A673 (cell line): Measurements from ENCODE around the gene ACD. TPM values are rescaled to one million over a fixed set of nuclear protein-coding genes. Genes with fewer than 3 reads are reported as not detected.

Experiments
- BruUV-seq: library from RNA; stranded (reverse); fragments of 400-500 nt; replicated peaks from 2 replicates; lab custom pipeline; 2021; lab: Mats Ljungman, UMichigan
- CTCF ChIA-PET: fragments of 300-600 bp; sonication (Branson Sonifier 250); formaldehyde crosslinking; loops from one replicate; lab custom pipeline; 2022; ENCODE audit warnings: antibody characterized with exemption; lab: Charles Lee
- POLR2A ChIA-PET: fragments of 300-600 bp; sonication (Branson Sonifier 250); formaldehyde crosslinking; loops from one replicate; lab custom pipeline; 2022; ENCODE audit warnings: antibody characterized with exemption; ENCODE audit not compliant: low non-redundant PET; lab: Charles Lee
- DNase-seq: peaks from one replicate; pipeline ENCODE4 v3.0.0-alpha.2; 2015; ENCODE audit warnings: low spot score
- H3K27ac ChIP-seq: fragments of 200-600 bp; sonication (generic); 2 replicates; pipeline ENCODE4 v1.5.1; 2016; ENCODE audit warnings: mixed run types, low read depth, mild to moderate bottlenecking, mixed read lengths, antibody characterized with exemption, low read length; ENCODE audit not compliant: poor library complexity, severe bottlenecking
- H3K27me3 ChIP-seq: fragments of 200-600 bp; sonication (generic); replicated peaks from 2 replicates; pipeline ENCODE4 v1.6.1; 2017; ENCODE audit warnings: mixed run types, low read depth, mild to moderate bottlenecking, mixed read lengths, antibody characterized with exemption, low read length; ENCODE audit not compliant: insufficient read depth, poor library complexity
- H3K36me3 ChIP-seq: fragments of 200-600 bp; sonication (generic); 2 replicates; pipeline ENCODE4 v1.6.1; 2016; ENCODE audit warnings: mixed run types, mild to moderate bottlenecking, mixed read lengths, antibody characterized with exemption, low read length; ENCODE audit not compliant: insufficient read depth, poor library complexity, severe bottlenecking
- H3K4me1 ChIP-seq: fragments of 200-600 bp; sonication (generic); 2 replicates; pipeline ENCODE4 v1.6.1; 2017; ENCODE audit warnings: mixed run types, mild to moderate bottlenecking, mixed read lengths, antibody characterized with exemption, low read length; ENCODE audit not compliant: insufficient read depth, poor library complexity, severe bottlenecking
- H3K4me3 ChIP-seq: fragments of 200-600 bp; sonication (generic); 2 replicates; pipeline ENCODE4 v1.5.1; 2016; ENCODE audit warnings: low read depth, mixed run types, mild to moderate bottlenecking, mixed read lengths, low read length; ENCODE audit not compliant: poor library complexity, severe bottlenecking
- H3K9me3 ChIP-seq: fragments of 200-600 bp; sonication (generic); 2 replicates; pipeline ENCODE4 v1.6.1; 2016; ENCODE audit warnings: mixed run types, low read depth, mild to moderate bottlenecking, mixed read lengths, antibody characterized with exemption, low read length; ENCODE audit not compliant: poor library complexity, severe bottlenecking
- CTCF ChIP-seq: fragments of 300-800, 200-600 bp; sonication (generic); conservative IDR thresholded peaks from 2 replicates; pipeline ENCODE4 v1.5.1; 2017; ENCODE audit warnings: low read depth, mild to moderate bottlenecking, antibody characterized with exemption, low read length, moderate library complexity, mixed read lengths
- EZH2 ChIP-seq: fragments of 200-600 bp; sonication (generic); IDR thresholded peaks from 2 replicates; pipeline ENCODE4 v1.6.1; 2017; ENCODE audit warnings: borderline replicate concordance, low read depth, mild to moderate bottlenecking, mixed read lengths, antibody characterized with exemption, low read length; ENCODE audit not compliant: poor library complexity, severe bottlenecking
- intact Hi-C: fragments of 100-400 bp; cut with micrococcal nuclease; formaldehyde crosslinking; loops from one replicate; pipeline ENCODE4 v1.10.0; 2022; ENCODE audit not compliant: unreplicated experiment
- total RNA-seq: library from RNA; stranded (reverse); gene quantifications from 2 replicates; pipeline ENCODE4 v1.2.3, GENCODE V29; 2021

The ACD gene
- total RNA-seq, 1 experiment from 2014 or later: 45.8 TPM

GRCh38 chr16:67648764-67649407 lies 11.2 kb downstream of the ACD start:
- H3K4me1 ChIP-seq: no peaks in the 10 kb centered on the region
- no peaks in the 10 kb centered on the region for H3K36me3 ChIP-seq
- no peak for TF ChIP-seq EZH2
- TF ChIP-seq CTCF: no peak
- DNase-seq: no peak
- BruUV-seq: no TSS peak
- POLR2A ChIA-PET: interaction anchor here (0.6 kb wide), 1 partner anchor 155 kb away, joined by 16 read pairs; no protein-coding TSS in a partner anchor
- H3K27me3 ChIP-seq: peaks cover 49% of the 10 kb centered on the region
- no peak overlapping the region for H3K27ac ChIP-seq
- CTCF ChIA-PET: no interaction called here
- intact Hi-C loops: no loop called here
- H3K4me3 ChIP-seq: no peak overlapping the region
- H3K9me3 ChIP-seq: no peaks in the 10 kb centered on the region

GRCh38 chr16:67648088-67648763 lies 11.8 kb downstream of the ACD start:
- TF ChIP-seq CTCF (no peak), EZH2 (peak; percentile 70)
- no TSS peak for BruUV-seq
- Histone ChIP-seq H3K27me3 (peaks cover 49% of the 10 kb centered on the region), H3K27ac (no peak overlapping the region), H3K4me1 (no peaks in the 10 kb centered on the region), H3K4me3 (no peak overlapping the region), H3K36me3 (no peaks in the 10 kb centered on the region), H3K9me3 (no peaks in the 10 kb centered on the region)
- no peak for DNase-seq
- intact Hi-C loops: no loop called here
- CTCF ChIA-PET: interaction anchor here (0.6 to 1.4 kb wide), 2 partner anchors 19 to 127 kb away, joined by 3 to 6 read pairs; no protein-coding TSS in a partner anchor
- POLR2A ChIA-PET: interaction anchor here (0.6 to 0.7 kb wide), 2 partner anchors 64 to 156 kb away, joined by 4 to 16 read pairs; no protein-coding TSS in a partner anchor

- DNase-seq: no peak
- no peak overlapping the region for H3K4me3 ChIP-seq
- POLR2A ChIA-PET: interaction anchor here (0.7 kb wide), 1 partner anchor 63 kb away, joined by 4 read pairs; no protein-coding TSS in a partner anchor
- H3K36me3 ChIP-seq: no peaks in the 10 kb centered on the region
- BruUV-seq: no TSS peak
- CTCF ChIA-PET: interaction anchor here (0.6 to 1.4 kb wide), 3 partner anchors 19 to 126 kb away, joined by 3 to 6 read pairs (median 3); no protein-coding TSS in a partner anchor
- H3K27me3 ChIP-seq: peaks cover 49% of the 10 kb centered on the region
- no peaks in the 10 kb centered on the region for H3K4me1 ChIP-seq
- no peak for TF ChIP-seq CTCF
- TF ChIP-seq EZH2: no peak
- no peak overlapping the region for H3K27ac ChIP-seq
- no peaks in the 10 kb centered on the region for H3K9me3 ChIP-seq
- intact Hi-C loops: no loop called here
Observed at GRCh38 chr16:67647681-67648080, 12.4 kb downstream of the ACD start.
